Measurements from ENCODE around the gene CYLD.

CYLD gene

DNA sequence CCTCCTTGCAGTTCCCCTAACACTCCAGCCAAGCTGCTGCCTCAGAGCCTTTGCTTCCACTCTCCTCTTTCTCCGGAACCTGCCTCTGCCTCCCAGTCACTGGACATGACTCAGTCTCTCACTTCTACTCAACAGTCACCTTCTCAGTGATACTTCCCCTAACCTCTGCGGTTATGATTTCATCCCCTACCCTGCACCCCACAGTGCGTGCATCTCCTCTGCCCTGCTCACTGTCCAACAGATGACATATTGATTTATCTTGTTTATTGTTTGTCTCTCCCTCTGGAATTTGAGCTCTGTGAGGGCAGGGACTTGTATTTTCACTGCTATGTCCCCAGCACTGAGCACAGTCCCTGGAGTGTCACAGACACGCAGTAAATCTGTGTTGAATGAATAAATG is 100.7 kb downstream of the CYLD start:
- no peak for DNase-seq (ENCODE audit: low read depth in 2 of 2)

DNA sequence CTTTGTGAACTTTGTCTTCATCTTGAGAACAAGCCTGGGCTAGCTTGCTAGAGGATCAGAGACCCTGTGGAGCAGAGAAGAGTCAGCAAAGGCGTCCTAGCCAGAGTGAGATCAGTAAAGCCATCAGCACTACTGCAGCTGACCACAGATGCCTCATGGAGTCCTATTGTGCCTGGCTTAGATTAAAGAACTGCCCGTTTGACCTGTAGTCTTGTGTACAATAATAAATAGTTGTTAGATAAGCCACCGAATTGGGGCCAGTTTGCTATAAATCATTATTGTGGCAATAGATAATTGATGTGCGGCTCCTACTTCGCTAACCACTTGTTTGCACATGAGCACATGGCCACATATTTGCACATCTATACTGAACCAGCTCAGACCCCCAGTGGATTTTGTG is 103.0 kb downstream of the CYLD start:
- DNase-seq (ENCODE audit: low read depth in 2 of 2), result no peak

GRCh38 chr16:50845296-50845695 is 103.4 kb downstream of the CYLD start:
- DNase-seq (ENCODE audit: low read depth in 2 of 2), result no peak

DNA sequence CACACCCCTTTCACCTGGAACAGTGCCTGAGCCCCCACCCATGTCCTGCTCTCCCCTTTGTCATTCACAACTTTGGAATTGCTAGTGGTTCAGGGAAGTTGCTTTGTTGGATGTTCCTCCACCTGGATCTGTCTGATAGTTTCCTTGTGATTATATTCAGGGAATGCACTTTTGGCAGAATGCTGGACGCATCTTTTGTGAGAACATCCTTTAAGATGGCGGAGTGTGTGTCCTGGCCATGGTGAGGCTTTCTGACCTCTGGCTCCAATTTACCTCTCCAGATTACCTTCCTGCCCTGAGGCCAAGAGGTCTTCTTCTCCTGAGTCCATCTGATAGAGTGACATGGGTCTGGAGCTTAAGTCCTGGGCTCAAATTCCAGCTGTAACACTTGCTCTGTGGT is 104.6 kb downstream of the CYLD start:
- DNase-seq (ENCODE audit: low read depth in 2 of 2), result no peak

GRCh38 chr16:50847166-50847565 is 105.3 kb downstream of the CYLD start:
- no peak for DNase-seq (ENCODE audit: low read depth in 2 of 2)

DNA sequence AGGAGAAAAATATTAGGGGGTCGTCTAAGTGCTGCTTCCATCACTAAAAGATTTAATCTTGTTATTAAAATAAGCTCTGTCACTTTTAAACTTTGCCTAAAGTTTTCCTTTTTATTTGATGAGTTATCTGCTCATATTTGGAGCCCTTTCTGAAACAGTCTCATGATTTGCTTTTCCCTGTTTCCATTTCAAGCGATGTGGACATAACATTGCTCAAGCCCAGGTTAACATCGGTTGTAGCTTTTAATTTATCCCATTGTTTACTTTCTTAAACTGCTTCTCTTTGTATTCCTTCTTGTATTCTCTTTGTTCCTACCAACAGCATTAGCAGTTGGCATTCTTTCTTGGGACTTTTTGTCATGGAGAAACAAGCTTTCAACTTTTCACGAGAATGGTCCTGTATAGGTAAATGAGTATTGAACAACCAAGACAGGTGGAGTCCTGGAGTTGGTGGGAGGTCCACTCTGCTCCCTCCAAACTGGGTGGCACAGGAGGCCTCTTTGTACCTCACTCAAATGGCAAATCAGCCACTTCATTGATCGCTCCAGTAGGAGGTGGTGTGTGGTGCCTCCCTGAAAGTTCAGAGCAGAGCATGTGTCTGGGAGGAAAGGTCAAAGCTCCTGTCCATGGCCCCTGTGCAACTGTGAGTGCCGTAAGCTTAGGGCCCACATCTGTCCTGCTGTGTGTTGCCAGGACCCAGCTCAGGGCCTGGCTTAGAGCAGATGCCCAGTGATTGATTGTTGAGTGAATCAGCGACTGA is 107.0 kb downstream of the CYLD start:
- DNase-seq (ENCODE audit: low read depth in 2 of 2), result no peak

Measured in stimulated activated CD8-positive, alpha-beta memory T cell treated with anti-CD3 and anti-CD28 coated beads, Interleukin-2, amount 100 ng/mL, for 1 hour (primary cell).